Stimulated activated CD8-positive, alpha-beta memory T cell treated with anti-CD3 and anti-CD28 coated beads, Interleukin-7, amount 100 ng/mL, for 24 hours (primary cell): ENCODE data around the gene HELZ.
"Not testable (repeated sequence)": the region's sequence is repeated elsewhere in the genome, so short reads cannot be mapped to it uniquely, and the experiment has no call there.

Experiments
- DNase-seq: peaks from one replicate; pipeline ENCODE4 v3.0.0-alpha.2; 2020; ENCODE audit warnings: low read depth

The HELZ gene

GRCh38 chr17:67050471-67051154, 194.4 kb downstream of the HELZ start:
- no peak for DNase-seq

GRCh38 chr17:67050066-67050465, 194.9 kb downstream of the HELZ start:
- no peak for DNase-seq

GRCh38 chr17:67049025-67049739, 195.8 kb downstream of the HELZ start:
- no peak for DNase-seq

- no peak for DNase-seq
These were observed 197.6 kb downstream of the HELZ start for GRCh38 chr17:67047382-67047781.

- DNase-seq, result no peak
These were observed 198.6 kb downstream of the HELZ start for GRCh38 chr17:67046398-67046797.

GRCh38 chr17:67044940-67045339, 200.1 kb downstream of the HELZ start:
- DNase-seq, result no peak

- DNase-seq, result no peak
These were observed 200.8 kb downstream of the HELZ start, which contains the start of gene CACNG1 for GRCh38 chr17:67044016-67044772. Gene CACNG1, plus strand, starts transcription at chr17:67044554. Its CDS starts 107 bp downstream, at chr17:67044661.

- no peak for DNase-seq
These were observed 201.7 kb downstream of the HELZ start for GRCh38 chr17:67043283-67043682.

GRCh38 chr17:67041941-67042899, 202.8 kb downstream of the HELZ start:
- DNase-seq, result no peak

GRCh38 chr17:67041531-67041930, 203.5 kb downstream of the HELZ start:
- no peak for DNase-seq

- not testable (repeated sequence) for DNase-seq
These were observed 203.9 kb downstream of the HELZ start for GRCh38 chr17:67041119-67041518.

- DNase-seq, result no peak
These were observed 204.3 kb downstream of the HELZ start for GRCh38 chr17:67040652-67041051.

GRCh38 chr17:67038861-67039365, 206.1 kb downstream of the HELZ start:
- no peak for DNase-seq

GRCh38 chr17:67035131-67036083, 209.6 kb downstream of the HELZ start:
- DNase-seq, result no peak

GRCh38 chr17:67033613-67034012, 211.4 kb downstream of the HELZ start:
- no peak for DNase-seq

- no peak for DNase-seq
These were observed 212.0 kb downstream of the HELZ start for GRCh38 chr17:67032985-67033384.

GRCh38 chr17:67032382-67032781, 212.6 kb downstream of the HELZ start:
- no peak for DNase-seq

GRCh38 chr17:67030641-67031040, 214.4 kb downstream of the HELZ start:
- DNase-seq, result no peak

- DNase-seq, result no peak
These were observed 217.9 kb downstream of the HELZ start for GRCh38 chr17:67027031-67027628.

GRCh38 chr17:67026341-67026740, 218.7 kb downstream of the HELZ start:
- DNase-seq, result no peak
